Panc1 (cell line): ENCODE data around the gene ADSS1. TPM values are rescaled to one million over a fixed set of nuclear protein-coding genes. Genes with fewer than 3 reads are reported as not detected.

Experiments used
- ATAC-seq: fragments of 200-7000 bp; cut with Tn5 transposase; 2 replicates; pipeline ENCODE4 v1.9.1; 2020; ENCODE audit warnings: mild to moderate bottlenecking, moderate library complexity
- BruUV-seq: library from RNA; stranded (reverse); fragments of 400-500 nt; replicated peaks from 2 replicates; lab custom pipeline; 2021; lab: Mats Ljungman, UMichigan
- CTCF ChIA-PET: fragments of 300-600 bp; sonication (Branson Sonifier 250); formaldehyde crosslinking; loops from one replicate; lab custom pipeline; 2022; ENCODE audit warnings: antibody characterized with exemption; lab: Charles Lee
- POLR2A ChIA-PET: fragments of 300-600 bp; sonication (Branson Sonifier 250); formaldehyde crosslinking; loops from one replicate; lab custom pipeline; 2022; ENCODE audit warnings: antibody characterized with exemption; lab: Charles Lee
- DNase-seq: peaks from one replicate; pipeline ENCODE4 v3.0.0-alpha.2; 2010; ENCODE audit warnings: low read depth, low spot score
- H3K27ac ChIP-seq: 2 replicates; pipeline ENCODE4 v1.5.1; 2011; ENCODE audit warnings: mild to moderate bottlenecking, low read length, inconsistent platforms
- H3K27me3 ChIP-seq: fragments of 200-500 bp; sonication (Bioruptor generic); 2 replicates; pipeline ENCODE4 v1.6.0; 2014; ENCODE audit warnings: low read length, inconsistent platforms; ENCODE audit not compliant: control insufficient read depth, insufficient read depth
- H3K36me3 ChIP-seq: fragments of 200-500 bp; sonication (Bioruptor generic); 2 replicates; pipeline ENCODE4 v1.5.1; 2014; ENCODE audit warnings: inconsistent platforms, mild to moderate bottlenecking, low read length, moderate library complexity; ENCODE audit not compliant: control insufficient read depth, insufficient read depth
- H3K4me1 ChIP-seq: 2 replicates; pipeline ENCODE4 v1.5.1; 2011; ENCODE audit warnings: inconsistent platforms, mild to moderate bottlenecking, low read length, moderate library complexity; ENCODE audit not compliant: control insufficient read depth, insufficient read depth
- H3K4me3 ChIP-seq, 2 experiments: 2 replicates each; pipeline ENCODE4 v1.5.1; 2011 to 2012; ENCODE audit warnings: low read depth in 2 of 2, low read length in 2 of 2, mild to moderate bottlenecking in 2 of 2, inconsistent platforms in 1 of 2, moderate library complexity in 1 of 2
- H3K9me3 ChIP-seq: fragments of 200-500 bp; sonication (Bioruptor generic); 2 replicates; pipeline ENCODE4 v1.5.1; 2014; ENCODE audit warnings: low read depth, mild to moderate bottlenecking, inconsistent platforms, low read length, moderate library complexity; ENCODE audit not compliant: control insufficient read depth, insufficient read depth
- POLR2AphosphoS5 ChIP-seq: IDR thresholded peaks from 2 replicates; pipeline ENCODE4 v1.6.1; 2012; ENCODE audit warnings: mild to moderate bottlenecking, low read depth, low read length, moderate library complexity
- SIN3A ChIP-seq: IDR thresholded peaks from 2 replicates; pipeline ENCODE4 v1.6.1; 2012; ENCODE audit warnings: low read depth, mild to moderate bottlenecking, low read length, moderate library complexity, borderline replicate concordance; ENCODE audit not compliant: insufficient read depth
- TCF7L2 ChIP-seq: IDR thresholded peaks from 2 replicates; pipeline ENCODE4 v1.6.1; 2011; ENCODE audit warnings: mild to moderate bottlenecking, low read depth, low read length, inconsistent platforms
- in situ Hi-C: cut with HindIII; loops from 2 replicates; pipeline ENCODE4 v1.10.0; 2016; ENCODE audit warnings: low sequenced_read_pairs, low pct_unique_long_range_greater_than_20kb
- intact Hi-C: fragments of 100-400 bp; cut with micrococcal nuclease; formaldehyde crosslinking; loops from one replicate; pipeline ENCODE4 v1.10.0; 2022; ENCODE audit not compliant: unreplicated experiment
- total RNA-seq: library from RNA; stranded (reverse); gene quantifications from one replicate; pipeline ENCODE4 v1.2.1, GENCODE V29; 2021; ENCODE audit not compliant: unreplicated experiment
- TF ChIP-seq, protein P1 (sequence below), 2 experiments: IDR thresholded peaks; 2 replicates each; pipeline ENCODE4 v1.6.1; 2011 to 2012; ENCODE audit warnings: low read depth in 2 of 2, control low read depth in 1 of 2, low read length in 1 of 2, mild to moderate bottlenecking in 1 of 2, moderate library complexity in 1 of 2; ENCODE audit not compliant: insufficient read depth in 1 of 2
- TF ChIP-seq, protein P2 (sequence below): fragments of 450-650 bp; IDR thresholded peaks from 2 replicates; pipeline ENCODE4 v1.5.1; 2017; ENCODE audit warnings: mild to moderate bottlenecking

Gene ADSS1
- total RNA-seq, 1 experiment from 2014 or later, result 9.4 TPM

DNA sequence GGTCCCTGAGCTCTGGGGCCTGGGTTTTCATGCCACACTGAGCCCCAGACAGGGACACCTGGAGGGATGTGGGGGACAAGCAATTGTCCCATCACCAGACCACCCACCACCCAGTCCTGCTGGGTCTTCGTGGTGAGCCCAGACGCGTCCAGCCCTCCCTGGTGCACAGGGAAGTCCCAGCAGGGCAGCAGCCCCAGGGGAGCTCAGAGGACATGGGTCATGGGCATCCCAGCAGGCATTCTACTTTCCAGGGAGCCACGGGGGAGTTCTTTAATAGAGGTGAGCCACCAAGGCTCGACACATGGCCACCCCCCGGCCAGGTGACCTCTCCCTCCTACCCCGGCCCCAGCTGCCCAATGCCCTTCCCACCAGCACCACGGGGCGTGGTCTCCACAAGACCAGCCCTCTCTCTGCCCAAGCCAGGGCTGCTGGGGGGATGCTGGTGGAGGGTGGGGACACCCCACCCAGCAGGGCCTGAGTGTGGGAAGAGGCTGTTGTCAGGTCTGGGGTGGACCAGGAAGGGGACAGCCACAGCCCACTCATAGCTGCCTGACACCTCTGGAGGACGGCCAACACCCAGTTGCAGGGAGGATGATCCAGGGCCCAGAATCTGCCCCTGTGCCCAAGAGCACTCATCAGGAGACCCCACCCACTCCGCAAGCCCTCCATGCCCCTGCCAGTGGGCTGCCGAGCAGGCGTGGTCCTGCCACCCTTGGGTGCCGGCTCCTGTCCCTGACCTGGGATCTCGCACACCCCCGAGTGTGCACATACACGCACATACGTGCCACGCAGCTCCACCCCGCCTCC, 57.4 kb downstream of the ADSS1 start:
- no peaks in the 10 kb centered on the region; the same call in 1 of the 2 replicates for H3K36me3 ChIP-seq
- no peaks in the 10 kb centered on the region for H3K27me3 ChIP-seq
- no peaks in the 10 kb centered on the region for H3K9me3 ChIP-seq
- DNase-seq (no peak), ATAC-seq (no peak)
- ChIA-PET POLR2A (no interaction called here), CTCF (interaction anchor here (1.0 kb wide), 1 partner anchor 39 kb away, joined by 4 read pairs; no protein-coding TSS in a partner anchor)
- no peaks in the 10 kb centered on the region for H3K4me1 ChIP-seq
- no peak for TF ChIP-seq TCF7L2
- TF ChIP-seq, protein P1, sequence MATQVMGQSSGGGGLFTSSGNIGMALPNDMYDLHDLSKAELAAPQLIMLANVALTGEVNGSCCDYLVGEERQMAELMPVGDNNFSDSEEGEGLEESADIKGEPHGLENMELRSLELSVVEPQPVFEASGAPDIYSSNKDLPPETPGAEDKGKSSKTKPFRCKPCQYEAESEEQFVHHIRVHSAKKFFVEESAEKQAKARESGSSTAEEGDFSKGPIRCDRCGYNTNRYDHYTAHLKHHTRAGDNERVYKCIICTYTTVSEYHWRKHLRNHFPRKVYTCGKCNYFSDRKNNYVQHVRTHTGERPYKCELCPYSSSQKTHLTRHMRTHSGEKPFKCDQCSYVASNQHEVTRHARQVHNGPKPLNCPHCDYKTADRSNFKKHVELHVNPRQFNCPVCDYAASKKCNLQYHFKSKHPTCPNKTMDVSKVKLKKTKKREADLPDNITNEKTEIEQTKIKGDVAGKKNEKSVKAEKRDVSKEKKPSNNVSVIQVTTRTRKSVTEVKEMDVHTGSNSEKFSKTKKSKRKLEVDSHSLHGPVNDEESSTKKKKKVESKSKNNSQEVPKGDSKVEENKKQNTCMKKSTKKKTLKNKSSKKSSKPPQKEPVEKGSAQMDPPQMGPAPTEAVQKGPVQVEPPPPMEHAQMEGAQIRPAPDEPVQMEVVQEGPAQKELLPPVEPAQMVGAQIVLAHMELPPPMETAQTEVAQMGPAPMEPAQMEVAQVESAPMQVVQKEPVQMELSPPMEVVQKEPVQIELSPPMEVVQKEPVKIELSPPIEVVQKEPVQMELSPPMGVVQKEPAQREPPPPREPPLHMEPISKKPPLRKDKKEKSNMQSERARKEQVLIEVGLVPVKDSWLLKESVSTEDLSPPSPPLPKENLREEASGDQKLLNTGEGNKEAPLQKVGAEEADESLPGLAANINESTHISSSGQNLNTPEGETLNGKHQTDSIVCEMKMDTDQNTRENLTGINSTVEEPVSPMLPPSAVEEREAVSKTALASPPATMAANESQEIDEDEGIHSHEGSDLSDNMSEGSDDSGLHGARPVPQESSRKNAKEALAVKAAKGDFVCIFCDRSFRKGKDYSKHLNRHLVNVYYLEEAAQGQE (IDR thresholded peaks at IDR 0.05; ENCODE audit: insufficient read depth in 1 of 2, low read depth in 2 of 2, low read length in 1 of 2), result no peak
- TF ChIP-seq, protein P2, sequence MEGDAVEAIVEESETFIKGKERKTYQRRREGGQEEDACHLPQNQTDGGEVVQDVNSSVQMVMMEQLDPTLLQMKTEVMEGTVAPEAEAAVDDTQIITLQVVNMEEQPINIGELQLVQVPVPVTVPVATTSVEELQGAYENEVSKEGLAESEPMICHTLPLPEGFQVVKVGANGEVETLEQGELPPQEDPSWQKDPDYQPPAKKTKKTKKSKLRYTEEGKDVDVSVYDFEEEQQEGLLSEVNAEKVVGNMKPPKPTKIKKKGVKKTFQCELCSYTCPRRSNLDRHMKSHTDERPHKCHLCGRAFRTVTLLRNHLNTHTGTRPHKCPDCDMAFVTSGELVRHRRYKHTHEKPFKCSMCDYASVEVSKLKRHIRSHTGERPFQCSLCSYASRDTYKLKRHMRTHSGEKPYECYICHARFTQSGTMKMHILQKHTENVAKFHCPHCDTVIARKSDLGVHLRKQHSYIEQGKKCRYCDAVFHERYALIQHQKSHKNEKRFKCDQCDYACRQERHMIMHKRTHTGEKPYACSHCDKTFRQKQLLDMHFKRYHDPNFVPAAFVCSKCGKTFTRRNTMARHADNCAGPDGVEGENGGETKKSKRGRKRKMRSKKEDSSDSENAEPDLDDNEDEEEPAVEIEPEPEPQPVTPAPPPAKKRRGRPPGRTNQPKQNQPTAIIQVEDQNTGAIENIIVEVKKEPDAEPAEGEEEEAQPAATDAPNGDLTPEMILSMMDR, result no peak
- no peak for TF ChIP-seq POLR2AphosphoS5
- TF ChIP-seq SIN3A, result no peak
- in situ Hi-C loops (no loop called here), intact Hi-C loops (no loop called here)
- H3K27ac ChIP-seq, result no peak overlapping the region
- no TSS peak for BruUV-seq
- H3K4me3 ChIP-seq, result no peak overlapping the region

DNA sequence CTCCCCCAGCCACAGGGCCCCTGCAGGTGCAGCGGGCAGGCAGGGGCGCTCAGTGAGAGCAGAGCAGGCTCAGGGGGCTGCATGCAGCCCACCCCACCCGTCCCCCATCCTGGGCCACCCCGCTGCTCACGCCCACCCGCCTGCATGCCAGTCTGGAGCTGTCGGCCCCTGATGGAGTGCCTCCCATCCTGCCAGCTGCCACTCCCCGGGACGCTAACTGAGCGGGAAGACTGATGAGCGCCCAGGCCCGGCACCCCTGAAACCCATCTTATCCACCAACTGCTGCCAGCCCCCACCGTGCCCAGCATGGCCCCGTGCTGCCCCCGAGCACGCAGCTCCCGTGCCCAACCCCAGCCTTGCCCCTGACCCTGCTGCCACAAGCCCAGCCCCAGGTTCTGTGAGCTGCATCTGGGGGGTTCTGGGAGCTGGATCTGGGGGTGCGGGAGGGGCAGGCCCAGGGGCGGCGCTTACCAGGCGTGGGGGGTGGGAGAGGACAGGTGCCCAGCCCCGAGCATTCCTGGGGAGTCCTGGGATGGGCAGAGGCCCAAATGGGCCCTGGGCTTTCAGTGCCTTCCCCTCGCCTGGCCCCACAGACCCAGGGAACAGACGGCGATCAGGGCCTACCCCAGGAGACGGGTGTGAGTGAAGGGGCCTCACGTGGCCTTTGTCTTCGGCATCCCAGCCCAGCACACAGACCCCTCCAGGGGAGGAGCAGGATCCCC, 58.2 kb downstream of the ADSS1 start:
- H3K36me3 ChIP-seq, result no peaks in the 10 kb centered on the region; the same call in 1 of the 2 replicates
- H3K27ac ChIP-seq, result no peak overlapping the region
- intact Hi-C loops, result no loop called here
- no peaks in the 10 kb centered on the region for H3K27me3 ChIP-seq
- BruUV-seq, result no TSS peak
- H3K9me3 ChIP-seq, result no peaks in the 10 kb centered on the region
- DNase-seq, result no peak
- 0 out of 2 replicates have a peak, but pooled peaks cover 3% of the 10 kb centered on the region for H3K4me1 ChIP-seq
- CTCF ChIA-PET, result interaction anchor here (1.0 kb wide), 1 partner anchor 38 kb away, joined by 4 read pairs; no protein-coding TSS in a partner anchor
- in situ Hi-C loops, result no loop called here
- ATAC-seq, result no peak
- TF ChIP-seq SIN3A (no peak), POLR2AphosphoS5 (no peak), TCF7L2 (no peak)
- TF ChIP-seq, protein P2, result no peak
- TF ChIP-seq, protein P1 (IDR thresholded peaks at IDR 0.05; ENCODE audit: insufficient read depth in 1 of 2, low read depth in 2 of 2, low read length in 1 of 2), result no peak
- no peak overlapping the region for H3K4me3 ChIP-seq
- POLR2A ChIA-PET, result no interaction called here
